Activated CD4-positive, alpha-beta T cell treated with anti-CD3 and anti-CD28 coated beads, Interleukin-2, amount 10 ng/mL, durations not matched to agents 24 days and 14 days (primary cell): ENCODE data around the gene GTF2A2. TPM values are rescaled to one million over a fixed set of nuclear protein-coding genes. Genes with fewer than 3 reads are reported as not detected.
"Not testable (repeated sequence)": the region's sequence is repeated elsewhere in the genome, so short reads cannot be mapped to it uniquely, and the experiment has no call there.

Experiments used
- DNase-seq: peaks from one replicate; pipeline ENCODE4 v3.0.0; 2022
- H3K27ac Mint-ChIP-seq: one replicate; pipeline ENCODE4 v1.8.0; 2022; ENCODE audit warnings: mild to moderate bottlenecking, mixed read lengths
- H3K27me3 Mint-ChIP-seq: one replicate; pipeline ENCODE4 v1.8.0; 2022; ENCODE audit warnings: mixed read lengths
- H3K36me3 Mint-ChIP-seq: one replicate; pipeline ENCODE4 v1.8.0; 2022; ENCODE audit warnings: low read depth, mild to moderate bottlenecking, mixed read lengths
- H3K4me1 Mint-ChIP-seq: one replicate; pipeline ENCODE4 v1.8.0; 2021; ENCODE audit warnings: mixed read lengths
- H3K4me3 Mint-ChIP-seq: one replicate; pipeline ENCODE4 v1.8.0; 2022; ENCODE audit warnings: mild to moderate bottlenecking, moderate library complexity, mixed read lengths
- H3K9me3 Mint-ChIP-seq: one replicate; pipeline ENCODE4 v1.8.0; 2021; ENCODE audit warnings: mixed read lengths
- intact Hi-C: fragments of 100-400 bp; cut with micrococcal nuclease; formaldehyde crosslinking; loops from one replicate; pipeline ENCODE4 v1.15.1; 2023
- total RNA-seq: library from RNA; stranded (reverse); gene quantifications from 2 replicates; pipeline ENCODE4 v1.2.3, GENCODE V29; 2022

Gene GTF2A2
- total RNA-seq, 1 donor from 2014 or later: 200 TPM

DNA sequence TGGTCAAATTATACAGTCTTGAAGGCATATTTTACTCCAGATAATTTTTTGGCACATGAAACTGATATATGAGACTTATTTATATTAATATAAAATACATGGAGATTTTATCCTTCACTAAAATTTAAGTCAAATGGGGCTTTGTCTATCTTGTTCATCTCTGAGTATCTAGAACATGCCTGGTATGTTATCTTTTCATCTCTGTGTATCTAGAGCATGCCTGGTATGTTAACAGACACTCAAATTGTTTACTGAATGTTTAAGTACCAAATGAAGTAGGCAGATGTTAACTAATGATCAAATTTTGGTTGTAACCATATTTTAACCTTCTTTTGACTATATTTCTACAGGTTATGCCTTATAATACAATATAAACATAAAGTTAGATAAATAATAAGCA lies 7.7 kb downstream of the GTF2A2 start:
- intact Hi-C loops: no loop called here
- no peaks in the 10 kb centered on the region for H3K27me3 Mint-ChIP-seq
- peaks cover 37% of the 10 kb centered on the region for H3K36me3 Mint-ChIP-seq
- H3K4me1 Mint-ChIP-seq: peaks cover 8% of the 10 kb centered on the region
- H3K9me3 Mint-ChIP-seq: no peaks in the 10 kb centered on the region
- no peak for DNase-seq
- no peak overlapping the region for H3K27ac Mint-ChIP-seq
- no peak overlapping the region for H3K4me3 Mint-ChIP-seq

DNA sequence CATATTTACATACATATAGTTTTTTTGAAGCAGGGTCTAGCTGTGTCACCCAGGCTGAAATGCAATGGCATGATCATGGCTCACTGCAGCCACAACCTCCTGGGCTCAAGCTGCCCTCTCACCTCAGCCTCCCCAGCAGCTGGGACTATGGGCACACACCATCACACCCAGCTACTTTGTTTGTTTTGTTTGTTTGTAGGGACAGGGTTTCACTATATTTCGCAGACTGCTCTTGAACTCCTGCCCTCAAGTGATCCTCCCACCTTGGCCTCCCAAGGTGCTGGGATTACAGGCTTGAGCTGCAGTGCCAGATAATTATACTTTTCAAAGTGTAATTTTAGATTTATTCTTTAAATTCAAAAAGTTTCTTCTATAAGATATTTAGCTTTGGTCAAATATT lies 10.2 kb downstream of the GTF2A2 start:
- Mint-ChIP-seq H3K4me3 (no peak overlapping the region), H3K27ac (no peak overlapping the region), H3K27me3 (no peaks in the 10 kb centered on the region), H3K4me1 (peaks cover 2% of the 10 kb centered on the region), H3K36me3 (peaks cover 41% of the 10 kb centered on the region), H3K9me3 (no peaks in the 10 kb centered on the region)
- peak; percentile 33 for DNase-seq
- intact Hi-C loops: no loop called here

DNA sequence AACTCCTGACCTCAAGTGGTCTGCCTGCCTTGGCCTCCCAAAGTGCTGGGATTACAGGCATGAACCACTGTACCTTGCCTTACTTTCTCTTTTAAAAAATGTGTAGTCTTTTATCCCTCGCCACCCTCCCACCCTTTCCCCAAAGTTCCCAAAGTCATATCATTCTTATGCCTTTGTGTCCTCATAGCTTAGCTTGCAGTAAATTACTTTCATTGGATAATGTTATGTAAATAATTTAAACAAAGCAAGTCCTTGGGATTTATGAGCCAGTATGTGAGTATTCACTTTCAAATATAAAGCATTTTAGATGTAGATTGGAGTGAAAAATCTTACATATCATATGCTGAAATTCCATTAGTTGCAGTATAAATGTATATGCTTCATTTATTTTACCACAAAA lies 11.0 kb downstream of the GTF2A2 start:
- Mint-ChIP-seq H3K9me3 (no peaks in the 10 kb centered on the region), H3K27ac (no peak overlapping the region), H3K36me3 (peaks cover 39% of the 10 kb centered on the region), H3K4me1 (peaks cover 2% of the 10 kb centered on the region), H3K4me3 (no peak overlapping the region), H3K27me3 (no peaks in the 10 kb centered on the region)
- DNase-seq: no peak
- intact Hi-C loops: no loop called here

DNA sequence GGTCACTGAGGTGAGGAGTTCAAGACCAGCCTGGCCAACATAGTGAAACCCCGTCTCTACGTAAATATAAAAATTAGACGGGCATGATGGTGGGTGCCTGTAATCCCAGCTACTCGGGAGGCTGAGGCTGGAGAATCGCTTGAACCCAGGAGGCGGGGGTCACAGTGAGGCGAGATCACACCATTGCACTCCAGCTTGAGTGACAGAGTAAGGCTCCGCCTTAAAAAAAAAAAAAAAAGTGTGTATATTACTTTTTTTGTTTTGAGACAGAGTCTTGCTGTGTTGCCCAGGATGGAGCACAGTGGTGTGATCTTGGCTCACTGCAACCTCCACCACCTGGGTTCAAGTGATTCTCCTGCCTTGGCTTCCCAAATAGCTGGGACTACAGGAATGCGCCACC lies 11.5 kb downstream of the GTF2A2 start:
- not testable (repeated sequence) for H3K9me3 Mint-ChIP-seq
- peaks cover 40% of the 10 kb centered on the region for H3K36me3 Mint-ChIP-seq

DNA sequence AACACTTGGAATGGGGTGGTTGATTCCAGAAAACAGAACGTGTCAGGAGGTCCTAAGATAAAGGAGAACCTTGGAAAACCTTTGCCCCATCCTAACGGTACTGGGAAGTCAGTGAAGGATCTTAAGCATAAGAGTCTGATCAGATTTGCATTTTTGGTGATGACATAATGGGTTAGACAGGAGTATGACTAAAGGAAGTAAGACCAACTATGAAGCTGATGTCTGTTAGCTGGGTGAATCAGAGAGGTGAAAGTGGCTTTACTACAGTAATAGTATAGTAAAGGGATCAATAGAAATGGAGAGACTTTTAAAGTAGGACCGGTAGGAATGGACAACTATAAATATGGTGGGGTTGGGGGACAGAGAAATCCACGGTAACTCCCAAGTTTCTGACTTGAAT lies 12.6 kb downstream of the GTF2A2 start:
- Mint-ChIP-seq H3K9me3 (no peaks in the 10 kb centered on the region), H3K27me3 (no peaks in the 10 kb centered on the region), H3K27ac (no peak overlapping the region), H3K36me3 (peaks cover 35% of the 10 kb centered on the region), H3K4me1 (no peaks in the 10 kb centered on the region), H3K4me3 (no peak overlapping the region)
- no peak for DNase-seq
- intact Hi-C loops: no loop called here

More for the DNA sequence above, 11.5 kb downstream of the GTF2A2 start:
- H3K4me3 Mint-ChIP-seq, H3K27ac Mint-ChIP-seq, intact Hi-C loops, H3K27me3 Mint-ChIP-seq, H3K4me1 Mint-ChIP-seq: not testable (repeated sequence)
- peak; percentile 33 for DNase-seq

DNA sequence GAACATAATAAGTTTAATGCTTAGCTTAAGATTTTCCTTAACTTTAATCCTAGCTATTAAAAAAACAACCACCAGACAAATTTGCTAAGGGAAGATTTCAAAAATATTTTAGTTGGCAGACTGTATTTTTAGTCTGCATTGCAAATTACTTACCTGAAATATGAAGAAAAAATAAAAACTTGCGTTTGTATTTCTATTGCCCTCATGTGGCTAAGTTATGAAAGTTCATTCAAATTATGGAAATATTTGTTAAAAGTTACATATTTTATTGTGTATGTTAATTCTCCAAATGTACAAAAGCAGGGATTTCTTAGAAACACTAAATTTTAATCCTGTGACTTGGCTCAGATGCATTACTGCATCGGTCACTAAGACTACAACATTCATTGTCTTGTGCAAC lies 15.0 kb downstream of the GTF2A2 start:
- no peaks in the 10 kb centered on the region for H3K27me3 Mint-ChIP-seq
- H3K36me3 Mint-ChIP-seq: peaks cover 40% of the 10 kb centered on the region
- no peak overlapping the region for H3K27ac Mint-ChIP-seq
- intact Hi-C loops: loop anchor here (1.0 kb wide), 1 partner anchor 110 kb away; no protein-coding TSS in a partner anchor
- no peaks in the 10 kb centered on the region for H3K4me1 Mint-ChIP-seq
- no peak overlapping the region for H3K4me3 Mint-ChIP-seq
- H3K9me3 Mint-ChIP-seq: no peaks in the 10 kb centered on the region
- DNase-seq: no peak

DNA sequence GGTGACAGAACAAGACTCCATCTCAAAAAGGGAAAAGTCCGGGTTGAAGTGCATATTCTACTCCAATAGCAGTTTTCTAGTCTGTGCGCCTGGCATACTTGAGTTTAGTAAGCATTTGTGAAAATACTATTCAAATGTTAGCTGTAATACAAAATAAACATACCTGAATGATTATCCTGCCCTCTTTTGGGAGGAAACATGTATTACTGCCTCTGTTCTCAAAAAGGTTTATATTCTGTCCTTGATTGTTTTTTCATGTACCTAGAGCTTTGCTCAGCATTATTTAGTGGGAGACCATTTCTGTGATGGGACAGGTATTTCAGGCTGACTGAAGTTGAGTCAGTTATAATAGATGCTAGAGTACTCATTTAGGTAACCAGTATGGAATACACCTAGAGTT lies 19.8 kb downstream of the GTF2A2 start:
- H3K27ac Mint-ChIP-seq, H3K4me1 Mint-ChIP-seq, DNase-seq, H3K9me3 Mint-ChIP-seq, intact Hi-C loops, H3K4me3 Mint-ChIP-seq, H3K27me3 Mint-ChIP-seq: not testable (repeated sequence)
- peaks cover 33% of the 10 kb centered on the region for H3K36me3 Mint-ChIP-seq

DNA sequence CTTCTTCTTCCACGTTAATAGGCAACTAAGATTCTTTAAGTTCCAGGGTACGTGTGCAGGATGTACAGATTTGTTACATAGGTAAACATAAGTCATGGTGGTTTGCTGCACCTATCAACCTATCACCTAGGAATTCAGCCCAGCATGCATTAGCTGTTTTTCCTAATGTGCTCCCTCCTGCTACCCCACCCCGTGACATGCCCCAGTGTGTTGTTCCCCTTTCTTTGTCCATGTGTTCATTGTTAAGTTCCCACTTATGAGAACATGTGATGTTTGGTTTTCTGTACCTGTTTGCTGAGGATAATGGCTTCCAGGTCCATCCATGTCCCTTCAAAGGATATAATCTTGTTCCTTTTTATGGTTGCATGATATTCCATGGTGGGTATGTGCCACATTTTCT lies 21.1 kb downstream of the GTF2A2 start:
- no peak overlapping the region for H3K27ac Mint-ChIP-seq
- no peaks in the 10 kb centered on the region for H3K9me3 Mint-ChIP-seq
- no peaks in the 10 kb centered on the region for H3K4me1 Mint-ChIP-seq
- H3K36me3 Mint-ChIP-seq: peaks cover 27% of the 10 kb centered on the region
- intact Hi-C loops: no loop called here
- no peak overlapping the region for H3K4me3 Mint-ChIP-seq
- no peak for DNase-seq
- H3K27me3 Mint-ChIP-seq: peaks cover 6% of the 10 kb centered on the region

DNA sequence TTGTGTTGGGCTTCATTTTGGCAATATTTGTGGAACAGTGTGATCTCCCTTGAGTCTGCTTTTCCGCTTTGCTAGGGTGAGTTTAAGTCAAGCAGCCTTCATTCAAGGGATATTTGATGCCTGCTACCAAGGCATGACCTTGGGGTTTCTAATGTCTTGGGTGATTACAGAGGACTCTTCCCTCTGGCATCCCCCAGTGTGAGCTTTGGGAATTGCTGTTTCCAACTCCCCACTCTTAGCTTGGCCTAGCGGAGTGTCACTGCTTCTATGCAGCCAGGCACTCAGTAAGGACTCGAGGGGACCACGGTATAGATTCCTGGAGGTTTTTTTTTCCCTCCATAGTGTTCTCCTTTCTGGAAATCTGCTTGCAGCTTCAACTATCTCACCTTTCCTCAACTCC lies 24.6 kb downstream of the GTF2A2 start:
- no peak overlapping the region for H3K27ac Mint-ChIP-seq
- H3K36me3 Mint-ChIP-seq: peaks cover 11% of the 10 kb centered on the region
- intact Hi-C loops: no loop called here
- no peaks in the 10 kb centered on the region for H3K4me1 Mint-ChIP-seq
- H3K4me3 Mint-ChIP-seq: no peak overlapping the region
- H3K27me3 Mint-ChIP-seq: peaks cover 9% of the 10 kb centered on the region
- H3K9me3 Mint-ChIP-seq: no peaks in the 10 kb centered on the region
- DNase-seq: no peak

DNA sequence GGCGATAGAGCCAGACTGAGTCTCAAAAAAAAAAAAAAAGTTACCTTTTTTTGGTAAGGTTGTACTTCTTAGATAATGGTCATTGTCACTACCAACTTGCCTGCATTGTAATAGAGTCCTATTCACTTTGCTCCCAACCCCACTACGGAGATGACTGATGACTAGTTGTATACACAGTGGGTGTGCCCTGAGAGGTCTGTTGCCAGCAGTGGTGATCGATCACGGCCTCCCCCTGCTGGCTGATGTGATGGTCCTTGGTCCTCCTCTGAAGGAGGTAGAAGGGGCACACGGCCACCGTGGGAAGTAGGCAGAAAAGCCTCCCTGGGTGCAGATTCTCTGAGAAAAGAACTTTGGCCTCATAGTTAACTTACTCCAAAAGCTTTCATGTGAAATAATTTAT lies 35.0 kb downstream of the GTF2A2 start:
- Mint-ChIP-seq H3K4me3 (no peak overlapping the region), H3K27me3 (peaks cover 10% of the 10 kb centered on the region), H3K27ac (no peak overlapping the region), H3K9me3 (no peaks in the 10 kb centered on the region), H3K36me3 (no peaks in the 10 kb centered on the region), H3K4me1 (no peaks in the 10 kb centered on the region)
- peak; percentile 79 for DNase-seq
- intact Hi-C loops: loop anchor here (1.0 kb wide), 1 partner anchor 90 kb away; no protein-coding TSS in a partner anchor

DNA sequence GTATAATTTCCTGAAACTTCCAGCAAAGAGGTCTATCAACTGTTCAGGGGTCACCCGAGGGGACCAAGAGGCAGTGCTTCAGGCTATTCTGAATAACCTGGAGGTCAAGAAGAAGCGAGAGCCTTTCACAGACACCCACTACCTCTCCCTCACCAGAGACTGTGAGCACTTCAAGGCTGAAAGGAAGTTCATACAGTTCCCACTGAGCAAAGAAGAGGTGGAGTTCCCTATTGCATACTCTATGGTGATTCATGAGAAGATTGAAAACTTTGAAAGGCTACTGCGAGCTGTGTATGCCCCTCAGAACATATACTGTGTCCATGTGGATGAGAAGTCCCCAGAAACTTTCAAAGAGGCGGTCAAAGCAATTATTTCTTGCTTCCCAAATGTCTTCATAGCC lies 38.9 kb downstream of the GTF2A2 start:
- Mint-ChIP-seq H3K36me3 (no peaks in the 10 kb centered on the region), H3K27ac (no peak overlapping the region), H3K27me3 (peaks cover 19% of the 10 kb centered on the region), H3K4me3 (no peak overlapping the region), H3K4me1 (peaks cover 2% of the 10 kb centered on the region), H3K9me3 (peaks cover 5% of the 10 kb centered on the region)
- no peak for DNase-seq
- intact Hi-C loops: no loop called here

DNA sequence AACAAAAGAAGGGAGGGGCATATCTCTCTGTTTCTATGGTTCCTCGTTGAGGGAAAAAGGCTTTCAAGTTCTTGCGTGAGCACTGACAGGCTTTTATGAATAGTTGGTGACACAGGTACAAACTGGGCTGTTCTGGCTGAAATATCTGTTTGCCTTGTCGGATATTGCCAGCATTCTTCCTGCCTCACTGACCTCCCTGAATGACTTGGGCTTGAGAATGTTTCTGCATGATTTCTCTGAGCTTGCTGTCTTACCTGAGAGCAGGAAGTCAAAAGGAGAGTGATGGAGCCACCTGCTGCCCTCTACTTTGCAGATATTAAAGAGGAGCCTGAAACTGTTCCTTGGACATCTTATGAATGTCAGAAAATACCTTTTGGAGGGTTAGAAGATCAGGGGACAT lies 40.9 kb downstream of the GTF2A2 start:
- no peaks in the 10 kb centered on the region for H3K36me3 Mint-ChIP-seq
- no peak overlapping the region for H3K4me3 Mint-ChIP-seq
- no peak for DNase-seq
- peaks cover 5% of the 10 kb centered on the region for H3K9me3 Mint-ChIP-seq
- H3K4me1 Mint-ChIP-seq: peaks cover 2% of the 10 kb centered on the region
- peaks cover 26% of the 10 kb centered on the region for H3K27me3 Mint-ChIP-seq
- no peak overlapping the region for H3K27ac Mint-ChIP-seq
- intact Hi-C loops: no loop called here

DNA sequence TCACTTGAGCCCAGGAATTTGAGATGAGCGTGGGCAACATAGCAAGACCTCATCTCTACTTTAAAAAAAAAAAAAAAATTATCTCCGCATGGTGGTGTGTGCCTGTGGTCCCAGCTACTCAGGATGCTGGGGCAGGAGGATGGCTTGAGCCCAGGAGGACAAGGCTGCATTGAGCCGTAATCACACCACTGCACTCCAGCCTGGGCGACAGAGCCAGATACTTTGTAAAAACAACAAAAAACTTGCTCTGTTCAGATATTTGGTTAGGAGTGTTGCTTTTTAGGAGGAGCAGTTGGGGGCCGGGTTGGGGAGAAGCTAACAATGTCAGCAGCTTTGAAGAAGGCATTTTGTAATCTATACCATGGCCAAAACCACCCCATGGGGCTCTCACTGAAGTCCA lies 41.7 kb downstream of the GTF2A2 start:
- no peaks in the 10 kb centered on the region for H3K36me3 Mint-ChIP-seq

DNA sequence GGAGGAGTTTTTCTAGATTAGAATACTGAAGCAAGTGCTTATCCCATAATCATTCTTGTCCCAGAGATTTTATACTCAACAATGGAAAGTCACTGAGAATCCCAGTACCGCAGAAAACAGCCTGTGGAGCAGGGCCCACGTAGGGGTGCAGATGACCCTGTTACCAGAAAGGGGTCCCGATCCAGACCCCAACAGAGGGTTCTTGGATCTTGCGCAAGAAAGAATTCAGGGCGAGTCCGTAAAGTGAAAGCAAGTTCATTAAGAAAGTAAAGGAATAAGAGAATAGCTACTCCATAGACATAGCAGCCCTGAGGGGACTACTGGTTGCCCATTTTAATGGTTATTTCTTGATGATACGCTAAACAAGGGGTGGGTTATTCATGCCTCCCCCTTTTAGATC lies 43.2 kb downstream of the GTF2A2 start:
- H3K9me3 Mint-ChIP-seq: peaks cover 9% of the 10 kb centered on the region
- no peak overlapping the region for H3K27ac Mint-ChIP-seq
- H3K36me3 Mint-ChIP-seq: no peaks in the 10 kb centered on the region
- H3K27me3 Mint-ChIP-seq: peaks cover 28% of the 10 kb centered on the region
- no peak for DNase-seq
- peaks cover 7% of the 10 kb centered on the region for H3K4me1 Mint-ChIP-seq
- H3K4me3 Mint-ChIP-seq: no peak overlapping the region
- intact Hi-C loops: no loop called here

More for the DNA sequence above, 41.7 kb downstream of the GTF2A2 start:
- Mint-ChIP-seq H3K27me3 (peaks cover 26% of the 10 kb centered on the region), H3K4me1 (peaks cover 5% of the 10 kb centered on the region), H3K4me3 (no peak overlapping the region), H3K9me3 (peaks cover 9% of the 10 kb centered on the region), H3K27ac (no peak overlapping the region)
- DNase-seq: no peak
- intact Hi-C loops: no loop called here
